ENCODE measurements around the gene SNRPA.

- TF ChIP-seq CTCF (conservative IDR thresholded peaks at IDR 0.05; ENCODE audit: low read length), result no peak
- no peak for TF ChIP-seq EZH2phosphoT487 (IDR thresholded peaks at IDR 0.05; ENCODE audit: borderline replicate concordance, low read depth, low read length)
Measured at GRCh38 chr19:40745402-40745780, 5.6 kb upstream of the SNRPA start.

Data from OCI-LY7 (cell line).